DMS153 treated with DMSO at 0.1 percent for 48 hours (cell line): Measurements from ENCODE around the gene TPM2.
"Not testable (repeated sequence)": the region's sequence is repeated elsewhere in the genome, so short reads cannot be mapped to it uniquely, and the experiment has no call there.

Source experiments
- DNase-seq: peaks from one replicate; lab custom pipeline; 2025; ENCODE audit not compliant: unreplicated experiment; lab: John Stamatoyannopoulos, UW

The TPM2 gene

DNA sequence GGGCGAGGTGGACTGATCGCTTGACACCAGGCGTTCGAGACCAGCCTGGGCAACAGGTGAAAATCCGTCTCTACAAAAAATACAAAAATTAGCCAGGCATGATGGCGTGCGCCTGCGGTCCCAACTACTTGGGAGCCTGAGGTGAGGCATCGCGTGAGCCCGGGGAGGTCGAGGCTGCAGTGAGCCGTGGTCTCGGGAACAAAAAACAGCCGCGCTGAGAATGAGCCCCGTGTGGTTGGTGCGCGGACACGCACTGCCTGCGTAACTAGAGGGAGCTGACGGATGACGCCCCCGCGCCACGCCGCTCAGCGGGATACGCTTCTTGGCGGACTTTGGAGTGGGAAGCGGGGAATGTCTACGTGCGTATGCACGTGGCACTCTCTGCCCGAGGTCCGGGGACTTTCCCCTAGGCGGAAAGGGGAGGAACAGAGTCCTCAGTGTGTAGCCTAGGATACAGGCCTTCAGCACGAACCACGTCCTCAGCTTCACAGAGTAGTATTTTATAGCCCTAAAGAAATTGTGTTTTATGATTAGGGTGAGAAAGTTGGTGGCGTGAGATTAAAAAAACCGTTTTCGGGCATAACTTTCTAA, 32.1 kb downstream of the TPM2 start, which contains the start of gene RMRP:
Gene RMRP, minus strand, starts transcription at position 474 of the 591 bp plus-strand sequence.
- peak; percentile 93 for DNase-seq

DNA sequence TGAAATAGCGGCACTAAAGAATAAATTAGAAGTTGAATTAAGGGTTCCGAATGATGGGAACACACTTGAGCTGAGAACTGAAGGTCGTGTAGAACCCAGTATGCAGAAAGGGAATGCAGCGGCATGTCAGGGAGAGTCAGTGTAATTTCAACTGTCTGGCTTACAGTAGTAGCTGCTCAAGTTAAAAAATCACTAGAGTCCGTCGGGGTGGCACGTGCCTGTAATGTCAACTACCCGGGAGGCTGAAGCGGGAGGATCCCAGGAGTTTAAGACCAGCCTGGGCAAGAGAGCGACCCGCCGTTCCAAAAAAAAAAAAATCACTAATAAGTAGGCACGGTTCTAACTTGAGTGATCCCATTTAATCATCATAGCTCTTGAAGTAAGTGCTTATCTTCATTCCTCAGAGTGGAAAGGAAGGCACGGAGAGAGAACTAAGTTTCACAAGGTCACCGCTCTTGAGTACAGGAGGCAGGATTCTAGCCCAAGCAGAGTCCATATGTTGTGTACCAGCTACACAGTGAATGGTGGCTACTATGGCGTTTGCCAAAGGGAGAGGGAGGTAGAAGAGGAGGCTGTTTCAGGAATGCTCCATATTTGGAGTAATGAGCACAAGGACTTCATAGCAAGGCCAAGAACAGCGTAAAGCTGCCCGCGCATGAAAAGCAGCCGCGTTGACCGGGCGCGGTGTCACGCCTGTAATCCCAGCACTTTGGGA, 32.7 kb downstream of the TPM2 start:
- DNase-seq: no peak

DNA sequence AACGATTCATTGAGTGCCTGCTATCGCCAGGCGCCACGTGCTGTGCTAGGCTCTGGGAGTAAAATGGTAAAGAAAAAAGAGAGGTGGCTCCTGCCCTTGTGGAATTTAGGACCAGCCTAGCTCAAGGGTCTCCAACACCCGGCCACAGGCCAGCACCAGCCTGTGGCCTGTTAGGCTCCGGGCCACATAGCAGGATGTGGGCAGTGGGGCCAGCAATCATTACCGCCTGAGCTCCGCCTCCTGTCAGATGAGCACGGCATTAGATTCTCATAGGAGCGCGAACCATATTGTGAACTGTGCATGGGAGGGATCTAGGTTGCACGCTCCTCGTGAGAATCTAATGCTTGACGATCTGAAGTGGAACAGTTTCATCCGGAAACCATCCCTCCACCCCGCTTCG, 33.4 kb downstream of the TPM2 start:
- DNase-seq: no peak

- no peak for DNase-seq
Measured at GRCh38 chr9:35653611-35654010, 36.1 kb downstream of the TPM2 start.

GRCh38 chr9:35652829-35653209, 36.9 kb downstream of the TPM2 start:
- no peak for DNase-seq

DNA sequence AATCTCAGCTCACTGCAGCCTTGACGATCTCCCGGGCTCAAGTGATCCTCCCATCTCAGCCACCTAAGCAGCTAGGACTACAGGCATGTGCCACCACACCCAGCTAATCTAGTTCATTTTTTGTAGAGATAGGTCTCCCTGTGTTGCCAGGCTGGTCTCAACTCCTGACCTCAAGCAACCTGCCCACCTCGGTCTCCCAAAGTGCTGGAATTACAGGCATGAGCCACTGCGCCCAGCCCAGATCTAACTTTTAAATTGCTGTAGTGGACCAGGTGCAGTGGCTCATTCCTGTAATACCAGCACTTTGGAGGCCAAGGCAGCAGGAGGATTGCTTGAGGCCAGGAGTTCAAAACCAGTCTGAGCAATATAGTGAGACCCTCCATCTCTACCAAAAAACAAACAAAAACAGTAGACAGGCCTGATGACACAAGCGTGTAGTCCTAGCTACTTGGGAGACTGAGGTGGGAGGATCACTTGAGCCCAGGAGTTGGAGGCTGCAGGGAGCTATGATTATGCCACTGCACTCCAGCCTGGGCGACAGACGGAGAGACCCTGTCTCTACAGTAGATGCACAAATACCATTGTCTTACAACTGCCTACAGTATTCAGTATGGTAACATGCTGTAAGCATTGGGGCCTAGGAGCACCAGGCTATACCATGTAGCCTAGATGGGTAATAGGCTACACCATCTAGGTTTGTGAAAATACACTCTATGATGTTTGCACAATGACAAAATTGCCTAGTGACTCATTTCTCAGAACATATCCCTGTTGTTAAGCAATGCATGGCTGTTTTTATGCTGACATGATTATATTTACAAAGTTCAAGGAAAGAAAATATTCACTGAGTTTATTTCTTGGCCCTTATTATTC, 37.5 kb downstream of the TPM2 start:
- no peak for DNase-seq

GRCh38 chr9:35650341-35651158, 39.2 kb downstream of the TPM2 start, which contains the start of gene SIT1:
Gene SIT1, minus strand, starts transcription at chr9:35650931. Its CDS starts 78 bp downstream, at chr9:35650853.
- no peak for DNase-seq

DNA sequence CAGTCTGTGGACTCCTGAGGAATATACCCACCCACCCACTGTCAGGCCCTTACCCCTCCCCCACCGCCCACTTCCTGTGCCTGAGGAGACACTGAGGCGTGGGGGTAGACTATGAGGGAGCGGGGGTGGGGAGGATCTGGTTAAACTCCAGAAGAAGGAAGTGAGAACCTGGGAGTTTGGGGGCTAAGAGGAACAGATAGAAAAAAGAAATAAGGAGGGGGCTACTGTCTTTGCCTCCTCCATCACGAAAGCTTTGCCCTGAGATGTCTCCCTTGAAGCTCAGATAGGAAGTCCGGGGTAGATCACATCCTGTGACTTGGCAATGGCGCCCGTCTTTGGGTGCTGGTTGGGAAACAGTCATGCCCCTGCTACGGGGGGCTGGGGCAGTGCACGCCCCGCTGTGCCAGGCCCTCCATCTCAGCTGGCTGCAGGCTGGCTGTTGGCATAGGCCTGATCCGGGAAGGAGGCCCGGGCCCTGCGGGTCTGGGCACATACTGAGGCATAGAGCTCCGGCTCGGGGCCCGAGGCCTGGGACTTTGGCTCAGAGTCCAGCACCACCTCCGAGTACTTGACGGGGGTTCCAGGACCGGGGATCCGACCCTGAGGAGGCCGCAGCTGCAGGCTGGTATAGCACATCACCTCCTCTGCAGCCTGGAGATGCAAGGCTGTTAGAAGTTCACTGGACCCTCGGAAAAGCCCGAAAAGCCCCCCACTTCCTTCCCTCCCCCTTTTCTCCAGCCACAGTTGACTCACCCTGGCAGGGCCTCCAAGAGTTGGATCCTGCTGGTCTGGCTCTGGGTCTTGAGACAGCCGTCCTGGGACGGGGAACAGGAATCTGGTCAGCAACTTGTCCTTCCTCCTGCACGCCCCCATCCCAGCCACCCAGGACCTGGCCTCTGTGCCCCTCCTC, 40.0 kb downstream of the TPM2 start:
- no peak for DNase-seq

DNA sequence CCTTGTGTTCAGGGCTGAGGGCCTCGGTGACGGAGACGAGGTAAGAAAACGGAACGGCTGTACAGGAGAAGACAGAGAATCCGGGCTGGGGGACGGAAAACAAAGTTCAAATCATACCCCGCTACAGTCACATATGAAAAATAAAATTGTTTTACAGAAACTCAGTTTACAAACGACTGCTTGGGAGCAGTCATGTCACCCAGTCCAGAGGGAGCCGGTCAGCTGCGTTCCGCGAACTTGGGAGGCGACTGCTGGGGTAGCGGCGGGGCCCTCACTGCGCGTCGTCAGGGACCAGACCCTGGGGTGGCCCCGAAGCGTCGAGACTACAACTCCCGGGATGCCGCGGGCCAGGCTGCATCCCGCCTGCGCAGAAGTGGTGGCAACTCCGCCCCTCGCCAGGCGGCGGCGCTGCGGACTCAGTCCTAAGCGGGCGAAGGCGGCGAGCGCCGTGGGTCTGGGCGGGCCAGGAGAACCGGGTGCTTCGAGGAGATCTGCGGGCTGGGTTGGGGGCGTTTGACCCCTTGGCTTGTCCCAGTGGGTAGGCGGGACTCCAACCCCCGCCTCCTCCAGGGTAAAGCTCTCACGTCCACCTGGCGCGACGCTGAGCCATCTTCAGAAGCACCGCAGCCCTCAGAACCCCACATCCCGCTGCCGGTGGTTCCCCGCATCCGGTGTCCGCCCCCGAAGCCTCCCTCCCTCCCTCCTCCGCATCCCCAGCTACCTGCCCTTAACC, 43.0 kb downstream of the TPM2 start:
- DNase-seq: peak; percentile 89

DNA sequence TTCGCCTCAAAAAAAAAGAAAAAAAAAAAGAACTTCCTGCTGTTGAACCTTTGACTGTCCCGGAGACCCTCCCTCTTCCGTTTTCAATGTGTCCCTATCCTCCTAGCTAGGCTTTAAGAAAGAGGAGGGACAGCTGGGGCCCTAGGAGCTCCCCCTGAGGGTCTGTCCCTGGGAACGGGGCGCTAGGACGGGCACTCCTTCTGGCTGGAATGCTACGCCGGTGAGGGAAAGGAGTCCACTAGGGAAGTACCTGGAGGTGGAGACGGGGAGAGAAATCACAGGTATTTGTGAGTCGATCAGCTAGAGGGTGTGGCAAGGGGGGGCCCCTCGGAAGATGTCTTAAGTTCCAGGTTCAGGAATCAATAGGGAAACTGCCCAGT, 43.6 kb downstream of the TPM2 start:
- peak; percentile 44 for DNase-seq

DNA sequence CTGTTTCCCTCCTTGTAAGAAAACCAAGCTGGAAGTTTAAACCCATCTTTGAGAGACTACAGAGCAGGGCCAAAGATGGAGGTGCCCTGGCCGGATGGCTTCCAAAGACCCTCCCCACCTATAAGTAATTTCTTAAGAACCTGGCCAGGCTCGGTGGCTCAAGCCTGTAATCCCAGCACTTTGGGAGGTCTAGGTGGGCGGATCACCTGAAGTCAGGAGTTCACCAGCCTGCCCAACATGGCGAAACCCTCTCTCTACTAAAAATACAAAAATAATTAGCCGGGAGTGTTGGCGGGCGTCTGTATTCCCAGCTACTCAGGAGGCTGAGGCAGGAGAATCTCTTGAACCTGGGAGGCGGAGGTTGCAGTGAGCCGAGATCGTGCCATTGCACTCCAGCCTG, 44.0 kb downstream of the TPM2 start:
- not testable (repeated sequence) for DNase-seq

DNA sequence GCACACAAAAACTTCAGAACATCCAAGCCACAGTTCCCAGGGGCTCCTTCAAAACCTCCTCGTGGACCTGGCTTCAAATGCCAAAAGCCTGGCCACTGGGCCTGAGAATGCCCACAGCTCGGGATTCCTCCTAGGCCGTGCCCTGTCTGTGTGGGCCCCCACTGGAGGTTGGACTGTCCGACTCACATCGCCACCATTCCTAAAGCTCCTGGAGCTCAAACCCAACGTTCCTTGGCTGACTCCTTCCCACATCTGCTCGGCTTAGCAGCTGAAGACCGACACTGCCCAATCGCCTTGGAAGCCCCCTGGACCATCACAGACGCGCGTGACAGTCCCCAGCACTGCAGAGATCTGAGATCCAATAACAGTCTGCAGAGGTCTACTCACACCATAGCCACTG, 46.7 kb downstream of the TPM2 start:
- no peak for DNase-seq

DNA sequence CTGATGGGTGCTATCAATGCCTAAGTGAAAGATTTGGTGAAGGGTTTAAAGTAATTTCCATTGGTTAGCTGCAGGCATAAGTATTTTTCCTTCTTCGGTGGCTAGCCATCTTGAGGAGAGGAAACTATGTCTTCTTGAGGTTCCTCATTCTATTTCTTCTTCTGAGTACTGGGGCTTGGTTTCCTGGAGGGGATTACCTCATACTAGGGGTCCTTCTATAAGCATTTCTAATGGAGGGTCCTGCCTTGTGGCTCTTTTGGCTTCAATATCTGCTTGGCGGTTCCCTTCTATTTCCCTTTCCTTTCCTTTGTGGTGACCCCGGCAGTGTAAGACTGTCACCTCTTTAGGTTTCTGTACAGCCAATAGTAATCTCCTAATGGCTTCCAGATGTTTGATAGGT, 48.2 kb downstream of the TPM2 start:
- not testable (repeated sequence) for DNase-seq

- DNase-seq: not testable (repeated sequence)
Measured at GRCh38 chr9:35640431-35640830, 49.3 kb downstream of the TPM2 start.

DNA sequence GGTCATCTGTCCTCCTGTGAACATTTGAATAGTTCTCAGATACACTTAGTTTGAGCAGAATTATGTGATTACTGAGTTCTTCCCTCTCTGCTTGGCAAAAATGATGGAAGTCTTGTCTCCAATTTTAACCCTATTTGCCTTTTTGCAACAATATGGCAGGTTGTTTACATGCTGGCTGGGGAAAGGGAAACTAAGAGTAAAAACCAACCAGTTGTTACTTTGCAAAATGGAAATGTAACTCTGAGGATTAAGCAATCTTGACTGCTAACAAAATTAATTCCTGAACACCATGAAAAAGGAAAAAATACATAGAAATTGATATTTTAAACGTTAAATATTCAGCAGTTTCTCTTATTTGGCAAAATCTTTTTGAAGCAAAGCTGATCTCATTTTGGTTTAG, 50.1 kb downstream of the TPM2 start:
- DNase-seq: no peak

DNA sequence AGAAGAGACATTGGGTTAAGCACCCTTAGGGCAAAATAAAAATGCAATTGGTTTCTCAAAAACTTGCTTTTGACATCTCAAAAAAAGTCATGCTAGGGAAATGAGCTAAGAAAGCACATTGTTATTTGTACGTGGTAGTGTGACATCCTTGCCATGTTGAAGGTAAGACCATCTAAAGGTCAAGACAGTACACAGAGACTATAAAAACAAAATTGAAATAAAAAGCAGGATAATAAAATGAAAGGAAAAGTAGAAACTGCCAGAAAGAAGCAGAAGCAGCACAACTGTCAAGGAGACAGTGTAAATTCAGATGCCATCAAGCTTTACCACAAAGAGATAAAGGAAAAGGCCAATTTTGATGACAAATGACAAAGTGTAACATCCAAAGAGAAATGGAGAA, 50.5 kb downstream of the TPM2 start:
- not testable (repeated sequence) for DNase-seq

GRCh38 chr9:35638751-35639150, 51.0 kb downstream of the TPM2 start:
- not testable (repeated sequence) for DNase-seq

- not testable (repeated sequence) for DNase-seq
Measured at GRCh38 chr9:35637427-35637955, 52.2 kb downstream of the TPM2 start.

DNA sequence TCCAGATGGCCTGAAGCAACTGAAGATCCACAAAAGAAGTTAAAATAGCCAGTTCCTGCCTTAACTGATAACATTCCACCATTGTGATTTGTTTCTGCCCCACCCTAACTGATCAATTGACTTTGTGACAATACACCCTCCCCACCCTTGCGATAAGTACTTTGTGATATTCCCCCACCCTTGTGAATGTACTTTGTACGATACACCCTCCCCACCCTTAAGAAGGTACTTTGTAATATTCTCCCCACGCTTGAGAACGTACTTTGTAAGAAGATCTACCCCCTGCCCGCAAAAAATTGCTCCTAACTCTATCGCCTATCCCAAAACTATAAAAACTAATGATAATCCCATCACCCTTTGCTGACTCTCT, 52.9 kb downstream of the TPM2 start:
- not testable (repeated sequence) for DNase-seq
